HG03457 (cell line): Measurements from ENCODE around the gene ALDH16A1.
"Not testable (repeated sequence)": the region's sequence is repeated elsewhere in the genome, so short reads cannot be mapped to it uniquely, and the experiment has no call there.

ENCODE experiments used
- ATAC-seq: cut with Tn5 transposase; IDR thresholded peaks from one replicate; pipeline ENCODE4 v1.9.1; 2021; ENCODE audit warnings: moderate number of reproducible peaks; ENCODE audit not compliant: unreplicated experiment

The ALDH16A1 gene

GRCh38 chr19:49439836-49440235 lies 13.2 kb upstream of the ALDH16A1 start:
- ATAC-seq = no peak

DNA sequence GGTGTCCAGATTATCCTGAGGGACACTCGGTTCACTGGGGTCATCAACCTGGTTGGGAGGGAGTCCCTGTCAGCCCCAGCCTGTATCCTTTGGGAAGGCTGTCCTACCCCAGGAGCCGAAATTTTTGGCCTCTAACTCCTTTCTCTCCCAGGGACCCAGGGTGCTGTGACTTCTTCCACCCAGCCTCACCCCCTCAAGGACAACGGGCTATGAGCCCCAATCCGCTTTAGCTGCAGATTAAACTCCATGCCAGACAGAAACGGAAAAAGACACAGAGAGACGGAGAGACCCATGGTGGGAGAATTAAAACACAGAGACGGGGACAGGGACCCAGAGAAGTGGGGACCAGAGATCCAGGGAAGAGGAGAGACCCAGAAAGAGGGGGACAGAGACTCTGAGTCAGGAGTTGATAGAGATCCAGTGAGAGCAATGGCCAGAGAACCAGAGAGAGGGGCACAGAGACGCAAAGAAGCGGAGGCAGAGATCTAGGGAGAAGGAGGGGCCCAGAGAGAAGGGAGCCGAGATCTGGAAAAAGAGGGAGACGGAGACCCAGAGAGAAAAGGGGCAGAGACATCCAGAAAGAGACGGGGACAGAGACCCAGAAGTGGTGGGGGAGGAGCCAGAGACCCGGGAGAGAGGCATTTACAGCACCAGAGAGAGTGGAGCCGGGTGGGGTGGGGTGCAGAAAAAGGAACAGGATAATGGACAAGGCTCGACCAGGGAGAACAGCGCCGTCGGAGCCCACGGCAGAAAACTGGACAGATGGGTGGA lies 12.4 kb upstream of the ALDH16A1 start:
- ATAC-seq = no peak

DNA sequence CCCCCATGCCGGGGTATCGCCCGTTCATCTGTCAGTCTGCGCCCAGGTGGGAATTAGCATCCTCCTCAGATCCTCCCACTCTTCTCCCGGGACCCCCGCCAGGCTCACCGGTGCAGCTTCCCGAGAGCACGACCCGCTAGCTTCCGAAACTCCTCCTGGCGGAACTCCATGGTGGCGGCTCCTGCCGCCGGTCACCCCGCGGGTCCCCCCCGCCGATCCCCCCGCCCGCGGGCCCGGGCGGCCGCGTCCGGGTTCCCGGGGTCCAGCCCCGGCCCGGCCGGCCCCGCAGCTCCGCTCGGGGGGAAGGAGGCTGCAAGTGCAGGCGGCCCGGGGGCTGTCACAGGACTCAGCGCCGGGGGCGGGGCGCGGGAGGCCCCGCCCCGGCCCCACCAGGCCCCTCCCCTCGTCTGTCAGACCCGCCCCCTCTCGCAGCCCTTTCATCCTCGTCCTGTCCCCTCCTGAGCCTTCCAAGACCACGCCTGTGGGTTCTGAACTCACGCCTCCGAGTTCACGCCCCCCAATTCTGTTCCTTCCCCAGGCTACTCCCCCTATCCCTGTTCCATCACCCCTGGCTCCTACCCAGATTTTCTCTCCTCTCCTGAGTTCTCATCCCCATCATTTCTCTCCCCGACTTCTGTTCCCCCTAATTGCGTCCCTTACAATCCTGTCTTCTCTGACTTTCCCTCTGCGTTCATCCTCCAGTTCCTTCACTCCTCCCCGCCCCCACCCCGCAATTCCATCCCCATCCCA lies 11.6 kb upstream of the ALDH16A1 start, which contains the start of gene SLC17A7:
TSS of gene SLC17A7 (minus strand) at position 318 of the 750 bp plus-strand sequence. CDS start at position 170, 148 bp downstream.
- ATAC-seq = no peak

GRCh38 chr19:49441960-49442350 lies 11.1 kb upstream of the ALDH16A1 start:
- ATAC-seq = no peak

DNA sequence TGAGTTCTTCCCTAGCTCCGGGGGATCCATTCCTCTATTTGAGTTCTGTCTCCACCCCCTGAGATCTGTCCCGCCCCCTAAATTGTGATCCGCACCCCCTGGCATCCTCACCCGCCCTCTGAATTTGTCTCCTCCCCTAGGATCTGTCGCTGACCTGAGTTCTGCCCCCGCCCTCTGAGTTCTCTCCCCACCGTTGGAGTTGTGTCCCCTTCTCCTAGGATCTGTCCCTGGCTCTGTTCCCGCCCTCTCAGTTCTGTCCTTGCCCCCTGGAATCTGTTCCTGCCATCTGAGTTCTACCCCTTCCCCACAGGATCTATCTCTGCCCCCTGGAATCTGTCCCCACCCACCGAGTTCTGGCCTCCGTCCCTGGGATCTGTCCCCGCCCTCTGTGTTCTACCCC lies 10.7 kb upstream of the ALDH16A1 start:
- no peak for ATAC-seq

GRCh38 chr19:49442771-49443365 lies 10.2 kb upstream of the ALDH16A1 start:
- peak; percentile 4 for ATAC-seq

- ATAC-seq = peak; percentile 60
Observed at GRCh38 chr19:49443366-49444099, 9.5 kb upstream of the ALDH16A1 start.

- ATAC-seq = not testable (repeated sequence)
Observed at GRCh38 chr19:49444100-49444700, 8.8 kb upstream of the ALDH16A1 start.

- no peak for ATAC-seq
Observed at GRCh38 chr19:49445997-49446396, 7.0 kb upstream of the ALDH16A1 start.

DNA sequence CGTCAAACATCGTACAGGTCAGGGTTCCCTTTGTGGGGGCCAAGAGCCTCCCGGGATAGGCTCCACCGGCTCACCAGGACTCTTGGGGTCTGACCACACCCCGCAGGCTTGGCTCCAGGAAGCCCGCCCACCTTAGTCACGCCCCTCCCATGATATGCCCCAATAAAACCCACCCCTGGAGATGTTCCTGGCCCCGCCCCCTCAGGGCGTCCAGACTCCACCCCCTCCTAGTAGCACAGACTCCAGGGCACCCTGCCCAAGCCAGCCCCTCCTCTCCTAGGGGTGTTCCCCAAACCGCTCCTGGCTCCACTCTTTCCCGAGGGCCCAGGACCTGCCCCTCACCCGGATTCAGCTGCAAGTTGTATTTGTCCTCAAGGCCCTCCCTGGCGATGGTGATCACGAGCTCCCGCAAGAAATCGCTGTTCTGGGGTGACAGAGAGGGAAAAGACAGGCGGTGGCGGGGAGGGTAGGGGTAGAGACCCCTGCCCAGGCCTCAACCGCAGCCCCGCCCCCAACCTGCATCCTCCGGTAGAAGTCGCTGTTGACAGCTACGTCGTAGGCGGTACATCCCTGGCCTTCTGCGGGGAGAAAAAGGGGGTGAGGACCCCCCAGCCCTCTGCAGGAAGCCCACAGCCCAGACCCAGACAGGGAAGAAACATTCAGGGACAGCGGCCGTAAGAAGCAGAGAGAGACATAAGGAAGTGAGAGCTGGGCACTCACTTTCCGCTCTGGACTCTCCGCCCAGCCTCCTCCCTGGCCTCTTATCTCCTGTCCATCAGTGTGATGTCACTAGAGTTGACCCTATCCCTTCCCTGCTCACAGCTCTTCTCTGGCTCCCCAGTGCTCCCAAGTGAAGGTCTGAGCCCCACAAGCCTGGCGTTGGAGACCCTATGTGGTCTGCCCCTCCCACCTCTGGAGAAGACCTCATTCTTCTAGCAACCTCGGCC lies 5.3 kb upstream of the ALDH16A1 start:
- ATAC-seq = no peak

DNA sequence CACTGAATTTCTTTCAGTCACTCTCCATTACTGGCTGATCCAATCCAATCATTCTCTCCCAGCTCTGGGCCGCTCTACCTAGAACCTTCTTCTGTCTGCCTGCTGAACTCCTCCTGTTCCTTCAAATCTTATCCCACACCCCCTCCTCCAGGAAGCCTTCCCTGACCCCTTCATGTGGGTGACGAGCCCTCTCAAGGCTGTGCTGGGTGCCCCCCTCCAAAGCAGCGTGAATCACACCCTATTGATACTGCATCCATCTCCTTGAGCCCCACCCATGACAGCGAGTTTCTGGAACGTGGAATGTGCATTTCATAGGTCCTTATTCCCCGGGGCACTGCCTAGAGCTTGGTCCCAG lies 4.6 kb upstream of the ALDH16A1 start:
- no peak for ATAC-seq

DNA sequence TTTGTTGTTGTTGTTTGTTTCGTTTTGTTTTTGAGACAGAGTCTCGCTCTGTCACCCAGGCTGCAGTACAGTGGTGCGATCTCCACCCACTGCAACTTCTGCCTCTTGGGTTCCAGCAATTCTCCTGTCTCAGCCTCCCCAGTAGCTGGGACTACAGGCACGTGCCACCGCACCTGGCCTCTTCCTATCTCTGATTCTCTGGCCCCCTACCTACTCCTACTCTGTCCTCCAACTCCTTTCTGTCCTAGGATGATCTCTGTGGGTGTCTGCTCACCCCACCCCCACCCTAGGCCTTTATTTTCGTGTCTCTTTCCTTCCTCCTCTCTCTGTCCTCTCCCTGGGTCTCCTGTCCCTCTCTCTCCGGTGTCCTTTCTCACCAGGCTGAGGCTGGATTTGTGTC lies 2.6 kb upstream of the ALDH16A1 start:
- ATAC-seq = no peak

DNA sequence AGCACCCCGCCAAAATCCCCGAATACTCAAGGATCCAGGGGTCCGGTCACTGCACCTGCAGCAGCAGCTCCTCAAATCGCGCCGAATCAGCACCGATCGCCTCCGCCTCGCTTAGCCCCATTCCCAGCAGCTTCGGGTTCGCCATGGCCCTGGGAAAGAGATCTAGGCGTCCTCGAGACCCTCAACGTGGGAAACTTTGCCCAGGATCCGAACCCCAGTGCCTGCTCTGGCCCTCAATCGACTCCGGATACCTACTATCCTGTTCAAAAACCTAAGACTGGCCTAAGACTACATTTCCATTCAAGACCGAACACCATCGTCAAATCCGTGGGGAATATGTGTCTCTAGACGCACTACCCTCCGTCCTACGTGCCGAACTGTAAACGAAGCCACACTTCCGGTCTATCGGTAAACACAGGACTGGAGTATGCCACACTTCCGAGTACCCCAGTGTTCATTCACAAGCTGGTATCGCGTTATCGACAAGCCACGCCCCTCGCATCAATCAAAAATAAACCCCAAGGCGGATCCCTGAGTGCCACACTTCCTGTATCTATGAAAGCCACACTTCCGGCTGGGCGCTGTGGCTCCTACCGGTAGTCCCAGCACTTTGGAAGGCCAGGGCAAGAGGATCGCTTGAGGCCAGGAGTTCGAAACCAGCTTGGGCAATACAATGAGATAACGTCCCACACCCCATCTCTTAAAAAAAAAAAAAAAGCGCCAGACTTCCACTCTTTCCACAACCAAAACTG lies 1.4 kb upstream of the ALDH16A1 start, which contains the start of gene PIH1D1:
TSS of gene PIH1D1 (minus strand) at position 385 of the 752 bp plus-strand sequence. CDS start at position 145, 240 bp downstream.
- peak; percentile 59 for ATAC-seq

DNA sequence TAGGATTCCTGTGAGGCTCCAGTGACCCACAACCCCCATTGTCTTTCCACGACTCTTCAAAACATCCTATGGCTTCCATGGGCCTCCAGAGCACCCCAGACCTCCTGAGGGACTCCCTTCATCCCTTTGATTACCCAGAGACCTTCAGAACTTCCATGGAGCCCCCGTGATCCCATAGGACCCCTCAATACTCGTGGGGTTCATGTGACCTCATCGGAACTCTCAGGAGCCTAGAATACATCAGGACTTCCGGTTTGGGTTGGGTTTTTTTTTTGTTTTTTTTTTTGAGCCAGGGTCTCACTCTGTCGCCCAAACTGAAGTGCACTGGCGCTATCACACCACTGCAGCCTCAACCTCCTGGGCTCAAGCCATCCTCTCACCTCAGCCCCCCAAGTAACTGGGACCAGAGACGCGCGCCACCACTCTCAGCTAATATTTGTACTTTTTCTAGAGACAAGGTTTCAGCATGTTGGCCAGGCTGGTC lies 774 bp downstream of the ALDH16A1 start:
- no peak for ATAC-seq

DNA sequence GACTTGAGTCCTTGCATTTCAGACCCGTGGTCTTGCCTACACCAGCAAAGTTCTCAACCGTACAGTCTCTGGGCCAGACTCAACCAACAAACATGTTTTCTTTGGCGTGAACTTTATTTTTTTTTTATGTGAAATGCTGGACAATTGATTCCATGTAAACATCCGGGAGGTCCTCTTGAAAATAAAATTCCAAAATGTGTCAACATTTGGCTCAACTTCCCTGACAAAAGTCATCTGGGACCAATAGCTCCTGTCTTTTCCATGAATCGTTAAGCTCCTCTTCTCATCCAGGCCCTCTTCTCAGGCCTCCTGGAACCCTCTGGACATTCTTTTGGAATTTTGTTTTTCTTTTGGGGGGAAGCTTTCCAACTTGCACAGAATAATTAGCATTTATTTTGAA lies 2.7 kb downstream of the ALDH16A1 start:
- ATAC-seq = no peak

GRCh38 chr19:49456326-49456725 lies 3.3 kb downstream of the ALDH16A1 start:
- no peak for ATAC-seq

DNA sequence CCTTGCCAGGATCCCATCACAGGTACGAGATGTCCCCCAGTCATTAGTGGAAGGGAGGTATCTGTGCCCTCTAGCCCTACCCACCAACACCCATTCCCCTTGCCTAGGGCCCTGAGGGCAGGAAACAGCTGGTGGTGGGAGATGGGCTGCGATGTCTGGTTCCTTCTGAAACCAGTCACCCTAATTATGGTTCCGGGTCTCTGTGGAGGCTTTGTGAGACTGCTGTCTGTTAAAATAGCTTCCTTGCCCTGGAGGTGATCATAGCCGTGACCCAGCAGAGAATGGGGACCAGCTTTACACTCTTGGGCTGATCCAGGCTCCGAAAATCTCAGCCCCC lies 5.5 kb downstream of the ALDH16A1 start:
- ATAC-seq = no peak

- ATAC-seq = no peak
Observed at GRCh38 chr19:49459388-49459787, 6.4 kb downstream of the ALDH16A1 start.

GRCh38 chr19:49461130-49461529 lies 8.1 kb downstream of the ALDH16A1 start:
- not testable (repeated sequence) for ATAC-seq
